G401.6 (cell line): Measurements from ENCODE around the gene XAB2.
A peak's percentile ranks its signal among the peaks of the same experiment; 100 is the strongest.

Source experiments
- FAIRE-seq: peaks from 2 replicates; lab custom pipeline; 2012; peaks lifted over from hg19 to GRCh38; lab: Jason Lieb, UNC

Gene XAB2

DNA sequence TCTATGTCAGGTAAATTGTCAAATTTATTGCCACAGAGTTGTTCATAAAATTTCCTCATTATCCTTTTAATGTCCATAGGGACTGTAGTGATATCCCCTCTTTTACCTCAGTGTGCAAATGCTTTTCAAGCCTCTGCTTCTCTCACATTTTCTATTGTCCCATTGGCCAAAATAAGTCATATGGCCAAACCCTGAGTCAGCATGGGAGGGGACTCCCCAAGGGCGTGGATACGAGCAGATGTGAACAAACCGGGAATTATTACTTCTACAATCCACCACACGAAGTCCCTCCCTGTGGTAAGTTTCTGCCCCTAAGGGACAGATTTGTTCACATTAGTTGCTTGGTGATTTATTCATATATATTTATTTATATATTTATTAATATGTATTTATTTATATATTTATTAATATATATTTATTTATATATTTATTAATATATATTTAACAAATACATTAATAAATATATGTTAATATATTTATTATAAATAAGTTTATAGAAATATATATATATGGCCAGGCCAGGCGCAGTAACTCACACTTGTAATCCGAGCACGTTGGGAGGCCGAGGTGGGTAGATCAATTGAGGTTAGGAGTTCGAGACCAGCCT lies 53.8 kb downstream of the XAB2 start:
- peak; percentile 82 for FAIRE-seq

DNA sequence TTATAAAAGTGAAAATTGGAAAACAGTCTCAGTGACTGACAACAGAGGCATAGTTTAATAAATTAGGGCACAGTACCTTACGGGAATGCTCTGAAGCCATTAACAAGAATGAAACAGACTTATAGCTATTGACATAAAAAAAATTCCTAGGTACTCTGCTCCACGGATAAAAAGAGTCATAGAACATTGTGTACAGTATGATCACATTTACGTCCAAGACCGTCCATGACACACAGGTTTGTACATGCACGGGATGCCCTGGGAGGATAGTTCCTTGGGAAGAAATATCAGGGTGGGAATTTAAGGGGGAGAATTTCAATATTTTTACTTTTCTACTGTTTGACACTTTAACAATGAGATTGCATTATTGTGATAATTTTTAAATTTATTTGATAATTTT lies 58.6 kb downstream of the XAB2 start:
- no peak for FAIRE-seq
